ENCODE results near the gene RTP1. TPM values are rescaled to one million over a fixed set of nuclear protein-coding genes. Genes with fewer than 3 reads are reported as not detected.

Gene RTP1
- total RNA-seq, 1 experiment from 2014 or later, result not detected

DNA sequence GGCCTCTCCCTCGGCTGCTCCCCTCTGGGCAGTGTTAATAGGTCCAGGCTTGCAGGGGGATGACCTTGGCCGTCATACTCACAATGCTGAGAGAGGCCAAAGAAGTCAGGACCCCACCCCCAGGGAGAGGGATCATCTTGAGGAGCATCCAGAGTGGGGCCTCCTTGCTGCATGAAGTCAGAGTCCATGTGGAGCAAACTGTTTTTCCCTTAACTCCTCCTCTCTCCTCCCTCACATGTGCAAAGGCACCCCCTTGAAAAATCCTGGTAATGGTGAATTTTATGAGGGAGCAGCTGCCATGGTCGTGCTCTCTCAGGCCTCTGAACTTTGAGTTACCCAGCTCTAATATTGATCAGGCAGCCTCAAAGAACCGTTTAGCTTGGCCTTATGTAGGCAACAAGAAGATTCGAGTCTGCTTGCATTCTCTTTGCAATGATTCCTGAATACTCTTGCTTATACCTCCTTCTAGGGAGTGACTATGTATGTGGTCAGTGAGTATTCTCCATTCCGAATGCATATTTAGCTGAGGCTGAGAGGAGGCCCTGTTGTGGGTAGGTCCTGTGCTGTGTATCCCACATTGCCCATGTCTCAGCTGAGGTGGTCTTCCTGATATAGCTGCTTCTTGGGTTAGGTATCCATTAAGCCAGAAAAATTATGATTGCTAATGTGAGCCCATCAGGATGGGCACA, 34.9 kb upstream of the RTP1 start:
- H3K36me3 Mint-ChIP-seq (ENCODE audit: insufficient read depth, unreplicated experiment), result no peaks in the 10 kb centered on the region

DNA sequence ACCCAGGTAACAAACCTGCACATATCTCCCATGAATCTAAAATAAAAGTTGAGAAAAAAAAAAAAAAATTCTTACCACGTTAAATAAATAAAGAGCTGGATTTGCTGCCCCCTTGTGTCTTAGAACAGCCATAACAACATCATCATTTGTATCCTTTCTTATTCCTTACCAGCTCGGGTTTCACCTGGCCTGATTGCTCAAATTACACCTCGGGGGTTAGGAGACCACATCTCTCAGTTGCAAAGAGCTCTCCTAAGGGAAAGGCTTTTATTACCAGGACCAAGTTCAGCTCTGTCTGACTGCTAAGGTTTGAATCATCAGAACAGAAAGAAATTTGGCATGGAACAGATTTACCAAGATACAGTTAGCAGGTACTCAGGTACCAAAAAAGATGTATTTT, 32.1 kb upstream of the RTP1 start:
- no peak overlapping the region for H3K27ac Mint-ChIP-seq (ENCODE audit: low read depth, unreplicated experiment)
- H3K36me3 Mint-ChIP-seq (ENCODE audit: insufficient read depth, unreplicated experiment), result no peaks in the 10 kb centered on the region
- DNase-seq (ENCODE audit: unreplicated experiment), result peak; percentile 80
- BruUV-seq (replicated peaks), result no TSS peak
- peaks cover 11% of the 10 kb centered on the region for H3K4me1 Mint-ChIP-seq (ENCODE audit: insufficient read depth, unreplicated experiment)
- ChIA-PET CTCF (interaction anchor here (0.5 to 8.5 kb wide), 38 partner anchors 17 to 1555 kb away, joined by 3 to 152 read pairs (median 4); partner anchors contain the start of gene RPL39L), POLR2A (interaction anchor here (0.6 to 2.2 kb wide), 18 partner anchors 9 to 553 kb away, joined by 3 to 13 read pairs (median 4); partner anchors contain the start of gene EIF4A2)
- peaks cover 15% of the 10 kb centered on the region for H3K27me3 Mint-ChIP-seq (ENCODE audit: insufficient read depth, unreplicated experiment)
- intact Hi-C loops (cut with micrococcal nuclease), result loop anchor here (1.0 to 5.0 kb wide), 3 partner anchors 52 to 316 kb away; partner anchors contain the start of gene ST6GAL1
- no peaks in the 10 kb centered on the region for H3K9me3 Mint-ChIP-seq (ENCODE audit: unreplicated experiment)
- TF ChIP-seq, protein P1, sequence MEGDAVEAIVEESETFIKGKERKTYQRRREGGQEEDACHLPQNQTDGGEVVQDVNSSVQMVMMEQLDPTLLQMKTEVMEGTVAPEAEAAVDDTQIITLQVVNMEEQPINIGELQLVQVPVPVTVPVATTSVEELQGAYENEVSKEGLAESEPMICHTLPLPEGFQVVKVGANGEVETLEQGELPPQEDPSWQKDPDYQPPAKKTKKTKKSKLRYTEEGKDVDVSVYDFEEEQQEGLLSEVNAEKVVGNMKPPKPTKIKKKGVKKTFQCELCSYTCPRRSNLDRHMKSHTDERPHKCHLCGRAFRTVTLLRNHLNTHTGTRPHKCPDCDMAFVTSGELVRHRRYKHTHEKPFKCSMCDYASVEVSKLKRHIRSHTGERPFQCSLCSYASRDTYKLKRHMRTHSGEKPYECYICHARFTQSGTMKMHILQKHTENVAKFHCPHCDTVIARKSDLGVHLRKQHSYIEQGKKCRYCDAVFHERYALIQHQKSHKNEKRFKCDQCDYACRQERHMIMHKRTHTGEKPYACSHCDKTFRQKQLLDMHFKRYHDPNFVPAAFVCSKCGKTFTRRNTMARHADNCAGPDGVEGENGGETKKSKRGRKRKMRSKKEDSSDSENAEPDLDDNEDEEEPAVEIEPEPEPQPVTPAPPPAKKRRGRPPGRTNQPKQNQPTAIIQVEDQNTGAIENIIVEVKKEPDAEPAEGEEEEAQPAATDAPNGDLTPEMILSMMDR (IDR thresholded peaks at IDR 0.05; ENCODE audit: unreplicated experiment), result peak; percentile 54
- no peak overlapping the region for H3K4me3 Mint-ChIP-seq (ENCODE audit: unreplicated experiment)

More for the DNA sequence above, 34.9 kb upstream of the RTP1 start:
- POLR2A ChIA-PET, result interaction anchor here (0.7 to 1.0 kb wide), 2 partner anchors 52 to 100 kb away, joined by 3 read pairs; no protein-coding TSS in a partner anchor
- no TSS peak for BruUV-seq (replicated peaks)
- Mint-ChIP-seq H3K4me3 (ENCODE audit: unreplicated experiment) (no peak overlapping the region), H3K27ac (ENCODE audit: low read depth, unreplicated experiment) (peak overlapping the region; percentile 1), H3K4me1 (ENCODE audit: insufficient read depth, unreplicated experiment) (no peaks in the 10 kb centered on the region), H3K9me3 (ENCODE audit: unreplicated experiment) (no peaks in the 10 kb centered on the region), H3K27me3 (ENCODE audit: insufficient read depth, unreplicated experiment) (peaks cover 15% of the 10 kb centered on the region)
- no peak for DNase-seq (ENCODE audit: unreplicated experiment)
- intact Hi-C loops (cut with micrococcal nuclease), result no loop called here
- TF ChIP-seq, protein P1 (IDR thresholded peaks at IDR 0.05; ENCODE audit: unreplicated experiment), result no peak
- CTCF ChIA-PET, result interaction anchor here (0.5 to 8.5 kb wide), 5 partner anchors 50 to 341 kb away, joined by 3 to 152 read pairs (median 3); no protein-coding TSS in a partner anchor

DNA sequence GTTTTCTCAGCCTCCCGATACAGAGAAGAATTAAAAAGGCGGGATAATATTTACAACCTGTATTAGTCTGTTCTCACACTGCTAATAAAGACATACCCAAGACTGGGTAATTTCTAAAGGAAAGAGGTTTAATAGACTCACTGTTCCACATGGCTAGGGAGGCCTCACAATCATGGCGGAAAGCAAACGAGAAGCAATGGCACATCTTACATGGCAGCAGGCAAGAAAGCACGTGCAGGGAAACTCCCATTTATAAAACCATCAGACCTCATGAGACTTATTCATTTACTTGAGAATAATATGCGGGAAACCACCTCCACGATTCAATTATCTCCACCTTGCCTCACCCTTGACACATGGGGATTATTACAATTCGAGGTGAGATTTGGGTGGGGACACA, 30.5 kb upstream of the RTP1 start:
- TF ChIP-seq, protein P1 (IDR thresholded peaks at IDR 0.05; ENCODE audit: unreplicated experiment), result no peak
- POLR2A ChIA-PET, result interaction anchor here (0.6 to 1.0 kb wide), 3 partner anchors 35 to 570 kb away, joined by 3 to 4 read pairs (median 3); no protein-coding TSS in a partner anchor
- CTCF ChIA-PET, result interaction anchor here (0.6 to 8.5 kb wide), 10 partner anchors 15 to 550 kb away, joined by 3 to 152 read pairs (median 4); partner anchors contain the start of gene RPL39L
- intact Hi-C loops (cut with micrococcal nuclease), result loop anchor here (5.0 kb wide), 1 partner anchor 234 kb away; the partner anchor contains the start of gene ST6GAL1
- Mint-ChIP-seq H3K9me3 (ENCODE audit: unreplicated experiment) (no peaks in the 10 kb centered on the region), H3K27me3 (ENCODE audit: insufficient read depth, unreplicated experiment) (peaks cover 6% of the 10 kb centered on the region), H3K4me3 (ENCODE audit: unreplicated experiment) (no peak overlapping the region), H3K4me1 (ENCODE audit: insufficient read depth, unreplicated experiment) (peaks cover 13% of the 10 kb centered on the region), H3K36me3 (ENCODE audit: insufficient read depth, unreplicated experiment) (no peaks in the 10 kb centered on the region), H3K27ac (ENCODE audit: low read depth, unreplicated experiment) (no peak overlapping the region)
- DNase-seq (ENCODE audit: unreplicated experiment), result no peak
- BruUV-seq (replicated peaks), result no TSS peak

DNA sequence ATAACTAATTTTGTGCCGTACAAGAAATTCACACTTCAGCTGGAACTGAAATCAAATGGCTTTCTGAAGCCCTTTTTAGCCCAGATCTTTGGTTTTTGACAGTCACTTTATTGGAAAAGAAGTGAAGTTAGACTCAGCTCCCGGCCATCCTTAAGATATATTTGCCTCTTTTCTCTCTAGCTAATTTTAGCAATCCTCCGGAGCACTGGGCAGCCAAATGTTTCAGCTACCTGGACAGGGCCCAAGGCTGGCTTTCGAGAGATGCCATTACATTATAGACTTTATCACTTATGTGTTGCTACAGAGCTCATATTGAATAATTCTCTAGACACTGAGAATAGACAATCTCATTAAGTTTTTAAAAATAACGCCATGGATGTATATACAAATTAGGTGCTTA, 29.5 kb upstream of the RTP1 start:
- no peak for DNase-seq (ENCODE audit: unreplicated experiment)
- ChIA-PET CTCF (interaction anchor here (0.6 to 8.5 kb wide), 4 partner anchors 55 to 341 kb away, joined by 3 to 152 read pairs (median 12); no protein-coding TSS in a partner anchor), POLR2A (interaction anchor here (0.8 kb wide), 1 partner anchor 384 kb away, joined by 3 read pairs; the partner anchor contains the start of gene EIF4A2)
- H3K27me3 Mint-ChIP-seq (ENCODE audit: insufficient read depth, unreplicated experiment), result no peaks in the 10 kb centered on the region
- intact Hi-C loops (cut with micrococcal nuclease), result loop anchor here (5.0 kb wide), 1 partner anchor 235 kb away; the partner anchor contains the start of gene ST6GAL1
- H3K27ac Mint-ChIP-seq (ENCODE audit: low read depth, unreplicated experiment), result no peak overlapping the region
- H3K4me1 Mint-ChIP-seq (ENCODE audit: insufficient read depth, unreplicated experiment), result peaks cover 15% of the 10 kb centered on the region
- BruUV-seq (replicated peaks), result no TSS peak
- no peak overlapping the region for H3K4me3 Mint-ChIP-seq (ENCODE audit: unreplicated experiment)
- H3K36me3 Mint-ChIP-seq (ENCODE audit: insufficient read depth, unreplicated experiment), result no peaks in the 10 kb centered on the region
- no peaks in the 10 kb centered on the region for H3K9me3 Mint-ChIP-seq (ENCODE audit: unreplicated experiment)
- TF ChIP-seq, protein P1 (IDR thresholded peaks at IDR 0.05; ENCODE audit: unreplicated experiment), result no peak
